Heart left ventricle (tissue), 13 donors: Measurements from ENCODE around the gene PTPRN2.

Experiments used
- POLR2A ChIP-seq, 2 donors: fragments of 450-650 bp; IDR thresholded peaks; one replicate each; pipeline ENCODE4 v1.6.1; 2017; ENCODE audit warnings: antibody characterized with exemption in 2 of 2, mild to moderate bottlenecking in 2 of 2, moderate library complexity in 2 of 2
- TF ChIP-seq, protein P1 (sequence below), 12 donors: fragments of 200-600 bp; sonication (generic) in 4 of 12; IDR thresholded peaks; one replicate each; pipeline versions ENCODE4 v1.5.0 to v1.8.0; 2018 to 2022; ENCODE audit warnings: antibody characterized with exemption in 12 of 12, mild to moderate bottlenecking in 5 of 12
- donor health status: ischemic (EF 13 %, LVEDD 7.1; RV severe dilation, severe dysfunction).
- donor health status: DM: no; HTN: yes; CAD: no.
- donor health status: DM: no; HTN: no; CAD: no.
- donor health status: ischemic (EF 25% LVEDD 6.9; RV normal size, moderate dysfunction).
- donor health status: ischemic (EF 25% LVEDD 5.7; RV mildly dilated, moderate dysfunction).
- donor health status: ischemic (EF 35%, LVEDD 5.7; RV mildly dilated, moderate dysfunction).
- donor health status: nonischemic (EF 11% LVEDD 7.7; RV severe dilation, severe dysfunction).
- donor health status: DM: yes; HTN: yes; CAD: no.
- donor health status: PGD.
- donor health status: ischemic (EF 29% LVEDD 5.4; RV normal size, mild dysfunction).
- donor health status: nonischemic (EF 23%, LVEDD 6.1; RV moderate dilation, normal function).

DNA sequence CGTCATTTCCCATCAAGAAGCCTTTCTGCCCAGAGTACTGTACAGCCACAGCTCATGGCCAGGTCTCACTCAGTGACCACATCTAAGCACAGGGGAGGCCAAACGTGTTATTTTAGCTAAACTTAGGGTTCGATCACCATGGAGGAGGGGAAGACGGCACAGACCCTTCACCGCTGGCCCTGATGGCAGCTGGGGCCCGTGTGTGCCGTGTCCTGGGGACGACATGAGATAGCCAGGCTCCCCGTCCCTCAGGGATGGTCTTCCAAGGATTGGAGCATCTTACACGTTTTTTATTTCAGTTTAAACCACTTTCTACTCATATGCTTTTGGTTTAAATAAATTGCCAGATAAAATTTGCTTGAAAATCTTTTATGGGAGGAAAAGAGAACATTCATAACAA is 737.9 kb downstream of the PTPRN2 start:
- TF ChIP-seq, protein P1, sequence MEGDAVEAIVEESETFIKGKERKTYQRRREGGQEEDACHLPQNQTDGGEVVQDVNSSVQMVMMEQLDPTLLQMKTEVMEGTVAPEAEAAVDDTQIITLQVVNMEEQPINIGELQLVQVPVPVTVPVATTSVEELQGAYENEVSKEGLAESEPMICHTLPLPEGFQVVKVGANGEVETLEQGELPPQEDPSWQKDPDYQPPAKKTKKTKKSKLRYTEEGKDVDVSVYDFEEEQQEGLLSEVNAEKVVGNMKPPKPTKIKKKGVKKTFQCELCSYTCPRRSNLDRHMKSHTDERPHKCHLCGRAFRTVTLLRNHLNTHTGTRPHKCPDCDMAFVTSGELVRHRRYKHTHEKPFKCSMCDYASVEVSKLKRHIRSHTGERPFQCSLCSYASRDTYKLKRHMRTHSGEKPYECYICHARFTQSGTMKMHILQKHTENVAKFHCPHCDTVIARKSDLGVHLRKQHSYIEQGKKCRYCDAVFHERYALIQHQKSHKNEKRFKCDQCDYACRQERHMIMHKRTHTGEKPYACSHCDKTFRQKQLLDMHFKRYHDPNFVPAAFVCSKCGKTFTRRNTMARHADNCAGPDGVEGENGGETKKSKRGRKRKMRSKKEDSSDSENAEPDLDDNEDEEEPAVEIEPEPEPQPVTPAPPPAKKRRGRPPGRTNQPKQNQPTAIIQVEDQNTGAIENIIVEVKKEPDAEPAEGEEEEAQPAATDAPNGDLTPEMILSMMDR (IDR thresholded peaks at IDR 0.05), result no peak
- TF ChIP-seq POLR2A (IDR thresholded peaks at IDR 0.05), result no peak
